Spleen (tissue), 11 donors: ENCODE data around the gene FKBP15. TPM values are rescaled to one million over a fixed set of nuclear protein-coding genes. Genes with fewer than 3 reads are reported as not detected.

Experiments used
- DNase-seq: peaks from one replicate; pipeline ENCODE4 v3.0.0-alpha.2; 2020
- H3K27ac ChIP-seq, 8 donors: fragments of 200-600 bp; sonication (generic) in 7 of 8; 1 replicate in 4 of 8; 2 replicates in 4 of 8; pipeline versions ENCODE4 v1.5.0 to v1.8.0; 2016 to 2021; ENCODE audit warnings: inconsistent platforms in 4 of 8, mild to moderate bottlenecking in 4 of 8, moderate library complexity in 1 of 8
- H3K27me3 ChIP-seq, 7 donors: fragments of 200-600 bp; sonication (generic) in 6 of 7; replicated peaks in 1 of 7; 1 replicate in 4 of 7; 2 replicates in 3 of 7; pipeline versions ENCODE4 v1.5.0 to v1.8.0; 2016 to 2021; ENCODE audit warnings: inconsistent platforms in 3 of 7, mild to moderate bottlenecking in 1 of 7
- H3K36me3 ChIP-seq, 6 donors: fragments of 200-600 bp; sonication (generic) in 5 of 6; 1 replicate in 4 of 6; 2 replicates in 2 of 6; pipeline versions ENCODE4 v1.5.0 to v1.8.0; 2016 to 2021; ENCODE audit warnings: inconsistent platforms in 2 of 6
- H3K4me1 ChIP-seq, 6 donors: fragments of 200-600 bp; sonication (generic) in 5 of 6; 1 replicate in 3 of 6; 2 replicates in 3 of 6; pipeline versions ENCODE4 v1.5.0 to v1.8.0; 2016 to 2021; ENCODE audit warnings: inconsistent platforms in 3 of 6
- H3K4me3 ChIP-seq, 8 donors: fragments of 200-600 bp; sonication (generic) in 7 of 8; 1 replicate in 4 of 8; 2 replicates in 4 of 8; pipeline versions ENCODE4 v1.5.0 to v1.8.0; 2016 to 2021; ENCODE audit warnings: inconsistent platforms in 4 of 8, mild to moderate bottlenecking in 4 of 8, moderate library complexity in 2 of 8
- H3K9me3 ChIP-seq, 8 donors: fragments of 200-600 bp; sonication (generic) in 7 of 8; 1 replicate in 4 of 8; 2 replicates in 4 of 8; pipeline versions ENCODE4 v1.5.0 to v1.8.0; 2016 to 2021; ENCODE audit warnings: inconsistent platforms in 4 of 8
- CTCF ChIP-seq, 11 experiments: fragments of 200-600 bp in 7 of 11; fragments of 450-650 bp in 4 of 11; sonication (generic) in 4 of 11; IDR thresholded peaks in 8 of 11; conservative IDR thresholded peaks in 3 of 11; 1 replicate in 7 of 11; 2 replicates in 4 of 11; pipeline versions ENCODE4 v1.4.0 to v1.8.0; 2016 to 2021; ENCODE audit warnings: antibody characterized with exemption in 11 of 11, inconsistent platforms in 4 of 11, mild to moderate bottlenecking in 1 of 11
- POLR2A ChIP-seq, 3 donors: fragments of 450-650 bp; IDR thresholded peaks; one replicate each; pipeline ENCODE4 v1.5.1; 2017; ENCODE audit warnings: antibody characterized with exemption in 3 of 3, mild to moderate bottlenecking in 1 of 3
- POLR2AphosphoS5 ChIP-seq, 3 donors: sonication (generic); formaldehyde crosslinking; IDR thresholded peaks; one replicate each; pipeline ENCODE4 v1.5.1; 2017; ENCODE audit warnings: antibody characterized with exemption in 3 of 3
- WGBS, 5 donors: extraction: QIAGEN DNeasy Blood & Tissue Kit in 3 of 5; methylation state at CpG; one replicate each; pipeline versions ENCODE4 v1.1.5 to v1.1.7; 2013 to 2018; 5-methylcytosine and 5-hydroxymethylcytosine counted together
- intact Hi-C: fragments of 100-400 bp; cut with DNase I; formaldehyde crosslinking; loops from one replicate; pipeline ENCODE4 v1.15.0; 2023; ENCODE audit warnings: low total_unique reads
- polyA plus RNA-seq, 3 donors: library from polyadenylated mRNA; stranded (reverse); fragments of 200-250 nt; gene quantifications; one replicate each; pipeline ENCODE4 v1.2.1, GENCODE V29; 2013
- total RNA-seq, 7 donors: library from RNA; depleted of rRNA in 3 of 7; stranded (reverse); fragments of >200 nt in 3 of 7; fragmentation: NEBNext Ultra II Directional in 4 of 7; extraction: Animal tissue kit (Norgen Biotek cat#: 25700) in 4 of 7; gene quantifications; one replicate each; pipeline versions ENCODE4 v1.1.0 to v1.2.1, GENCODE V29; 2016 to 2021
- donor health status: healthy with polysubstance abuse.
- donor health status: DM: no; HTN: no; CAD: no; lungs with moderate emphysema.
- donor health status: DM: no; HTN: no; CAD: no.
- donor health status: Bipolar disorder and iron deficiency.
- donor health status: healthy.
- donor health status: DM: no; HTN: no; CAD: no.
- donor health status: DM: yes; HTN: yes; CAD: no.

Gene FKBP15
- total and polyA plus RNA-seq, 10 donors: 11.5 to 68.0 (median 57.3) TPM

GRCh38 chr9:113231701-113232100, 10.6 kb upstream of the FKBP15 start:
- Histone ChIP-seq H3K27me3 (no peaks in the 10 kb centered on the region), H3K27ac (peak overlapping the region in 3 of 8 donors; percentile 80 to 83 (median 83)), H3K9me3 (no peaks in the 10 kb centered on the region), H3K36me3 (no peaks in the 10 kb centered on the region), H3K4me3 (no peak overlapping the region), H3K4me1 (peaks cover 13 to 73% (median 32%) of the 10 kb centered on the region in 6 donors)
- WGBS, 5 donors: 94 to 100% (median 99%) methylated on average over 2 of the region's 2 CpGs
- intact Hi-C loops: no loop called here
- TF ChIP-seq POLR2AphosphoS5 (IDR thresholded peaks at IDR 0.05) (no peak), CTCF (IDR thresholded peaks at IDR 0.05 in 8 of 11, conservative IDR thresholded peaks at IDR 0.05 in 3 of 11) (no peak), POLR2A (IDR thresholded peaks at IDR 0.05) (no peak)
- no peak for DNase-seq

GRCh38 chr9:113228130-113228665, 7.1 kb upstream of the FKBP15 start:
- H3K27ac ChIP-seq: peak overlapping the region in 1 of 8 donors; percentile 52
- intact Hi-C loops: loop anchor here (10.0 kb wide), 1 partner anchor 47 kb away; the partner anchor contains the start of genes CDC26 and PRPF4
- peaks cover 0 to 8% (median 0%) of the 10 kb centered on the region in 6 donors for H3K36me3 ChIP-seq
- 48 to 65% (median 61%) methylated on average over 3 of the region's 3 CpGs for WGBS, 5 donors
- TF ChIP-seq POLR2A (IDR thresholded peaks at IDR 0.05): no peak
- TF ChIP-seq CTCF (IDR thresholded peaks at IDR 0.05 in 8 of 11, conservative IDR thresholded peaks at IDR 0.05 in 3 of 11): no peak
- no peak for TF ChIP-seq POLR2AphosphoS5 (IDR thresholded peaks at IDR 0.05)
- no peak overlapping the region for H3K4me3 ChIP-seq
- H3K4me1 ChIP-seq: peaks cover 5 to 76% (median 21%) of the 10 kb centered on the region in 6 donors
- no peak for DNase-seq
- no peaks in the 10 kb centered on the region for H3K27me3 ChIP-seq
- no peaks in the 10 kb centered on the region for H3K9me3 ChIP-seq

DNA sequence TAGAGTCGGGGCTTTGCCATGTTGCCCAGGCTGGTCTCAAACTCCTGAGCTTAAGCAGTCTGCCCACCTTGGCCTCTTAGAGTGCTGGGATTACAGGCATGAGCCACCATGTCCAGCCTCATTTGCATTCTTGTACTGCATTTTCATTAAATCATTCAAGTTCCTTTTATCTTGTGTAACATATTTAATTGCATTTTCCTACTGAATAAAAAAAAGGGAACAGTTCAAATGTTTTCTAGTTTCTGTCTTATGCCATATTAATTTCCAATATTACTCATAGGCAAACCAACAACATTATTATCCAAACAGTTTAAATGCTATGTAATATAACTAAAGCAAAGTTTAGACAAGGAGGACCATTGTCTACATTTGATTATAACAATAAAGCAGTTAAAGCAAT, 6.4 kb upstream of the FKBP15 start:
- TF ChIP-seq POLR2A (IDR thresholded peaks at IDR 0.05) (no peak), CTCF (IDR thresholded peaks at IDR 0.05 in 8 of 11, conservative IDR thresholded peaks at IDR 0.05 in 3 of 11) (no peak), POLR2AphosphoS5 (IDR thresholded peaks at IDR 0.05) (no peak)
- Histone ChIP-seq H3K4me3 (no peak overlapping the region), H3K27ac (peak overlapping the region in 2 of 8 donors; percentile 4 to 52), H3K27me3 (no peaks in the 10 kb centered on the region), H3K4me1 (peaks cover 0 to 76% (median 20%) of the 10 kb centered on the region in 6 donors), H3K9me3 (no peaks in the 10 kb centered on the region), H3K36me3 (peaks cover 0 to 8% (median 0%) of the 10 kb centered on the region in 6 donors)
- intact Hi-C loops: loop anchor here (10.0 kb wide), 1 partner anchor 47 kb away; the partner anchor contains the start of genes CDC26 and PRPF4
- no peak for DNase-seq
- 0 to 96% (median 39%) methylated on average over 1 of the region's 1 CpG for WGBS, 5 donors

- 87 to 96% (median 91%) methylated on average over 2 of the region's 2 CpGs for WGBS, 5 donors
- Histone ChIP-seq H3K4me3 (no peak overlapping the region), H3K9me3 (no peaks in the 10 kb centered on the region), H3K4me1 (peaks cover 14 to 86% (median 39%) of the 10 kb centered on the region in 6 donors), H3K27me3 (no peaks in the 10 kb centered on the region), H3K36me3 (peaks cover 0 to 8% (median 0%) of the 10 kb centered on the region in 6 donors), H3K27ac (no peak overlapping the region)
- TF ChIP-seq POLR2A (IDR thresholded peaks at IDR 0.05): no peak
- TF ChIP-seq CTCF (IDR thresholded peaks at IDR 0.05 in 8 of 11, conservative IDR thresholded peaks at IDR 0.05 in 3 of 11): no peak
- no peak for TF ChIP-seq POLR2AphosphoS5 (IDR thresholded peaks at IDR 0.05)
- no peak for DNase-seq
- intact Hi-C loops: loop anchor here (10.0 kb wide), 1 partner anchor 51 kb away; the partner anchor contains the start of genes CDC26 and PRPF4
Measured at GRCh38 chr9:113223963-113224362, 2.9 kb upstream of the FKBP15 start.
